SK-N-DZ (cell line): ENCODE data around the gene SHISAL1.

Source experiments
- DNase-seq: peaks from one replicate; pipeline ENCODE4 v3.0.0-alpha.2; 2015; ENCODE audit warnings: low spot score

The SHISAL1 gene

GRCh38 chr22:44211256-44211945 lies 101.3 kb downstream of the SHISAL1 start:
- no peak for DNase-seq

GRCh38 chr22:44210722-44211121 lies 102.0 kb downstream of the SHISAL1 start:
- no peak for DNase-seq

- DNase-seq = no peak
These were observed 103.4 kb downstream of the SHISAL1 start for GRCh38 chr22:44209343-44209742.

- DNase-seq = no peak
These were observed 104.8 kb downstream of the SHISAL1 start for GRCh38 chr22:44207981-44208317.

GRCh38 chr22:44207173-44207980 lies 105.4 kb downstream of the SHISAL1 start:
- DNase-seq = no peak

- no peak for DNase-seq
These were observed 106.1 kb downstream of the SHISAL1 start for GRCh38 chr22:44206696-44207095.

GRCh38 chr22:44206330-44206645 lies 106.5 kb downstream of the SHISAL1 start:
- no peak for DNase-seq

- no peak for DNase-seq
These were observed 107.0 kb downstream of the SHISAL1 start for GRCh38 chr22:44205516-44206329.

- no peak for DNase-seq
These were observed 107.8 kb downstream of the SHISAL1 start for GRCh38 chr22:44204739-44205515.

- DNase-seq = no peak
These were observed 109.5 kb downstream of the SHISAL1 start for GRCh38 chr22:44203203-44203602.

- no peak for DNase-seq
These were observed 110.4 kb downstream of the SHISAL1 start for GRCh38 chr22:44202261-44202789.

- no peak for DNase-seq
These were observed 111.1 kb downstream of the SHISAL1 start for GRCh38 chr22:44201665-44202064.

GRCh38 chr22:44200855-44201550 lies 111.7 kb downstream of the SHISAL1 start:
- DNase-seq = no peak

- no peak for DNase-seq
These were observed 112.3 kb downstream of the SHISAL1 start for GRCh38 chr22:44200451-44200850.

- DNase-seq = no peak
These were observed 112.9 kb downstream of the SHISAL1 start for GRCh38 chr22:44199866-44200265.

GRCh38 chr22:44199164-44199563 lies 113.6 kb downstream of the SHISAL1 start:
- no peak for DNase-seq

GRCh38 chr22:44197271-44197670 lies 115.5 kb downstream of the SHISAL1 start:
- no peak for DNase-seq

- no peak for DNase-seq
These were observed 116.0 kb downstream of the SHISAL1 start for GRCh38 chr22:44196731-44197131.

GRCh38 chr22:44196241-44196640 lies 116.5 kb downstream of the SHISAL1 start:
- no peak for DNase-seq

GRCh38 chr22:44195189-44195871 lies 117.4 kb downstream of the SHISAL1 start:
- DNase-seq = no peak
